ENCODE data around the gene TLE7.

The TLE7 gene

DNA sequence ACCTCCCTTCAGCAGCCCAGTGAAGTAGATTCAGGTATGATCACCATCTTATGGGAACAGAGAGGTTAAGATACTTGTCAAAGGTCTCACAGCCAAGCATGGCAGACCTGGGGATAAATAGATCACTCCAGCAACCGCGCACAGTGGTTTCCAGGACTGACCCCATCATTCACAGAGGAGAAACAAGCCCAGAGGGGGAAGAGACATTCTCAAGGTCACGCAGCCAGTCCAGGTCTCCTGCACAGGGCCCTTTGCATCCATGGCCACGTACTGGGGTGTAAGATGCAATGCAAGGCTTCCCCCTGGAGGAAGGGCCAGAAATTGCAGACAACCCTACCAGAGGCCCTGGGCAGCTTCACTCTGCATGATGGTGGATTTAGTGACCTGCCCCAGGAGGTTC is 19.9 kb downstream of the TLE7 start:
- no peak overlapping the region for H3K4me3 ChIP-seq (ENCODE audit: insufficient read depth, low read length, poor library complexity, severe bottlenecking)
- no peaks in the 10 kb centered on the region for H3F3A ChIP-seq (ENCODE audit: insufficient read depth)
- H3K9me3 ChIP-seq (ENCODE audit: insufficient read depth, low read length), result no peaks in the 10 kb centered on the region
- H3K27ac ChIP-seq (ENCODE audit: low read depth, low read length), result no peak overlapping the region
- no peaks in the 10 kb centered on the region for H4K20me1 ChIP-seq (ENCODE audit: low read depth, low read length)
- no peaks in the 10 kb centered on the region for H3K9me2 ChIP-seq (replicated peaks; ENCODE audit: insufficient read depth, low read length)
- H3K4me2 ChIP-seq (ENCODE audit: low read depth, low read length, poor library complexity, severe bottlenecking), result no peak overlapping the region
- no peak for TF ChIP-seq EZH2phosphoT487 (conservative IDR thresholded peaks at IDR 0.05; ENCODE audit: low read length)
- TF ChIP-seq, protein P1, sequence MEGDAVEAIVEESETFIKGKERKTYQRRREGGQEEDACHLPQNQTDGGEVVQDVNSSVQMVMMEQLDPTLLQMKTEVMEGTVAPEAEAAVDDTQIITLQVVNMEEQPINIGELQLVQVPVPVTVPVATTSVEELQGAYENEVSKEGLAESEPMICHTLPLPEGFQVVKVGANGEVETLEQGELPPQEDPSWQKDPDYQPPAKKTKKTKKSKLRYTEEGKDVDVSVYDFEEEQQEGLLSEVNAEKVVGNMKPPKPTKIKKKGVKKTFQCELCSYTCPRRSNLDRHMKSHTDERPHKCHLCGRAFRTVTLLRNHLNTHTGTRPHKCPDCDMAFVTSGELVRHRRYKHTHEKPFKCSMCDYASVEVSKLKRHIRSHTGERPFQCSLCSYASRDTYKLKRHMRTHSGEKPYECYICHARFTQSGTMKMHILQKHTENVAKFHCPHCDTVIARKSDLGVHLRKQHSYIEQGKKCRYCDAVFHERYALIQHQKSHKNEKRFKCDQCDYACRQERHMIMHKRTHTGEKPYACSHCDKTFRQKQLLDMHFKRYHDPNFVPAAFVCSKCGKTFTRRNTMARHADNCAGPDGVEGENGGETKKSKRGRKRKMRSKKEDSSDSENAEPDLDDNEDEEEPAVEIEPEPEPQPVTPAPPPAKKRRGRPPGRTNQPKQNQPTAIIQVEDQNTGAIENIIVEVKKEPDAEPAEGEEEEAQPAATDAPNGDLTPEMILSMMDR (IDR thresholded peaks at IDR 0.05; ENCODE audit: insufficient read depth, low read length, poor library complexity, severe bottlenecking), result peak; percentile 35
- H2AFZ ChIP-seq (ENCODE audit: low read depth, low read length, severe bottlenecking), result no peak overlapping the region
- H3K9ac ChIP-seq (ENCODE audit: low read length), result no peak overlapping the region
- no peaks in the 10 kb centered on the region for H3K79me2 ChIP-seq (ENCODE audit: insufficient read depth, low read length)
- no peaks in the 10 kb centered on the region for H3K27me3 ChIP-seq (ENCODE audit: low read length)
- H3K36me3 ChIP-seq (ENCODE audit: low read length), result no peaks in the 10 kb centered on the region

DNA sequence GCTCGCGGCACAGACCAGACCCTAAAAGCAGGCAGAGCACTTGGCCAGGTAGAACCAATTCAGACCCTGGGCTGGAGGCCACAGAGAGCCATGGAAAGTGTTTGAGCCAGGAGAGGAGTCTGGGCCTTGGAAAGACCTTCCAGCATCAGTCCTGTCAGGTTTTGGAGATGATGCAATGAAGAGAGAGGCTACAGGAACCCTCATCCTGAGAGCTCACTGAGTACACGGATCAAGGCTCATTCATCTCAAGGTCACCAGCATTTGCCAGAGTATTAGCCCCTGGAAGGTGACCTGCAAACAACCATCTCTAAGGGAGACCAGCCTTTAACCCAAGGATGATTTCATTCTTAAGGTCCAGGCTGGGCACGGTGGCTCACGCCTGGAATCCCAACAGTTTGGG is 27.8 kb downstream of the TLE7 start:
- no peaks in the 10 kb centered on the region for H3K9me2 ChIP-seq (replicated peaks; ENCODE audit: insufficient read depth, low read length)
- H3K27me3 ChIP-seq (ENCODE audit: low read length), result no peaks in the 10 kb centered on the region
- H3K9ac ChIP-seq (ENCODE audit: low read length), result no peak overlapping the region
- H3K4me2 ChIP-seq (ENCODE audit: low read depth, low read length, poor library complexity, severe bottlenecking), result no peak overlapping the region
- no peaks in the 10 kb centered on the region for H3K36me3 ChIP-seq (ENCODE audit: low read length)
- H3K27ac ChIP-seq (ENCODE audit: low read depth, low read length), result no peak overlapping the region
- no peaks in the 10 kb centered on the region for H3K79me2 ChIP-seq (ENCODE audit: insufficient read depth, low read length)
- no peaks in the 10 kb centered on the region for H3F3A ChIP-seq (ENCODE audit: insufficient read depth)
- no peaks in the 10 kb centered on the region for H3K9me3 ChIP-seq (ENCODE audit: insufficient read depth, low read length)
- H3K4me3 ChIP-seq (ENCODE audit: insufficient read depth, low read length, poor library complexity, severe bottlenecking), result no peak overlapping the region
- TF ChIP-seq, protein P1 (IDR thresholded peaks at IDR 0.05; ENCODE audit: insufficient read depth, low read length, poor library complexity, severe bottlenecking), result no peak
- no peak for TF ChIP-seq EZH2phosphoT487 (conservative IDR thresholded peaks at IDR 0.05; ENCODE audit: low read length)
- H2AFZ ChIP-seq (ENCODE audit: low read depth, low read length, severe bottlenecking), result no peak overlapping the region
- no peaks in the 10 kb centered on the region for H4K20me1 ChIP-seq (ENCODE audit: low read depth, low read length)

DNA sequence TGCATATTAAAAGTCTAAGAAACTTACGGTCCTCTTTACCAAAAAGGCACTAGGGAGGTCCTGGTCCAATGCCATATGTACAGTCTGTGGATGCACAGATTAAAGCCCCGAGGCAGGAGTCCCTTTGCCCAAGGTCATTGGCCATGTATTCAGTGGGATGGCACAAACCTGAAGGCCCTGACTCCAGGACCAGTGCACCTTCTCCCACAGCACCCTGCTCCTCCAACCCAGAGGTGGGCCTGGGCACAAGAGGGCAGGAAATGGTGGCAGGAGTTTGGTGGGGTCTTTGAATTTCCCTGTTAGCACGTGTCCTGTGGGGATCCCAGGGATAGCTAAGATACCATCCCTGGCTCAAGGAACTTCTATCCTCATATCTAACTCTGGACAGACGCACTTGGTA is 28.5 kb downstream of the TLE7 start:
- no peak overlapping the region for H3K9ac ChIP-seq (ENCODE audit: low read length)
- H3K27me3 ChIP-seq (ENCODE audit: low read length), result no peaks in the 10 kb centered on the region
- H3F3A ChIP-seq (ENCODE audit: insufficient read depth), result no peaks in the 10 kb centered on the region
- no peak overlapping the region for H3K4me2 ChIP-seq (ENCODE audit: low read depth, low read length, poor library complexity, severe bottlenecking)
- H3K9me2 ChIP-seq (replicated peaks; ENCODE audit: insufficient read depth, low read length), result no peaks in the 10 kb centered on the region
- TF ChIP-seq, protein P1 (IDR thresholded peaks at IDR 0.05; ENCODE audit: insufficient read depth, low read length, poor library complexity, severe bottlenecking), result no peak
- TF ChIP-seq EZH2phosphoT487 (conservative IDR thresholded peaks at IDR 0.05; ENCODE audit: low read length), result no peak
- no peak overlapping the region for H3K4me3 ChIP-seq (ENCODE audit: insufficient read depth, low read length, poor library complexity, severe bottlenecking)
- no peak overlapping the region for H3K27ac ChIP-seq (ENCODE audit: low read depth, low read length)
- H3K79me2 ChIP-seq (ENCODE audit: insufficient read depth, low read length), result no peaks in the 10 kb centered on the region
- no peak overlapping the region for H2AFZ ChIP-seq (ENCODE audit: low read depth, low read length, severe bottlenecking)
- no peaks in the 10 kb centered on the region for H4K20me1 ChIP-seq (ENCODE audit: low read depth, low read length)
- H3K9me3 ChIP-seq (ENCODE audit: insufficient read depth, low read length), result no peaks in the 10 kb centered on the region
- no peaks in the 10 kb centered on the region for H3K36me3 ChIP-seq (ENCODE audit: low read length)

All from SU-DHL-6 (cell line).